GM12891 (cell line): ENCODE data around the gene ZNF711.
"Not testable (repeated sequence)": the region's sequence is repeated elsewhere in the genome, so short reads cannot be mapped to it uniquely, and the experiment has no call there.

ENCODE experiments used
- PAX5 ChIP-seq: IDR thresholded peaks from 2 replicates; pipeline ENCODE4 v1.6.1; 2011; ENCODE audit warnings: low read length, moderate library complexity, mild to moderate bottlenecking; ENCODE audit not compliant: insufficient read depth, severe bottlenecking
- POLR2A ChIP-seq: IDR thresholded peaks from 2 replicates; pipeline ENCODE4 v1.6.1; 2011; ENCODE audit warnings: low read depth, low read length, control low read depth
- POLR2AphosphoS5 ChIP-seq: IDR thresholded peaks from 2 replicates; pipeline ENCODE4 v1.6.1; 2011; ENCODE audit warnings: low read depth, low read length, control low read depth
- POU2F2 ChIP-seq: IDR thresholded peaks from 2 replicates; pipeline ENCODE4 v1.6.1; 2011; ENCODE audit warnings: low read depth, mild to moderate bottlenecking, control low read depth, low read length, moderate library complexity
- SPI1 ChIP-seq: IDR thresholded peaks from 2 replicates; pipeline ENCODE4 v1.6.1; 2011; ENCODE audit warnings: low read depth, low read length, control low read depth
- TAF1 ChIP-seq: IDR thresholded peaks from 2 replicates; pipeline ENCODE4 v1.6.1; 2011; ENCODE audit warnings: low read depth, low read length, control low read depth

DNA sequence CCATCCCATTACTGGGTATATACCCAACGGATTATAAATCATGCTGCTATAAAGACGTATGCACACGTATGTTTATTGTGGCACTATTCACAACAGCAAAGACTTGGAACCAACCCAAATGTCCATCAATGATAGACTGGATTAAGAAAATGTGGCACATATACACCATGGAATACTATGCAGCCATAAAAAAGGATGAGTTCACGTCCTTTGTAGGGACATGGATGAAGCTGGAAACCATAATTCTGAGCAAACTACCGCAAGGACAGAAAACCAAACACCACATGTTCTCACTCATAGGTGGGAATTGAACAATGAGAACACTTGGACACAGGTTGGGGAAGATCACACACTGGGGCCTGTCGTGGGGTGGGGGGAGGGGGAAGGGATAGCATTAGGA is 41.5 kb downstream of the ZNF711 start:
- not testable (repeated sequence) for TF ChIP-seq POLR2AphosphoS5, POLR2A, TAF1, SPI1, PAX5, POU2F2
